Naive B cell (primary cell): ENCODE data around the gene SCG2. TPM values are rescaled to one million over a fixed set of nuclear protein-coding genes. Genes with fewer than 3 reads are reported as not detected.

Experiments used
- ATAC-seq, 2 donors: fragments of 150-1000 bp; cut with Tn5 transposase; 2 replicates each; pipeline ENCODE4 v1.10.0; 2021; ENCODE audit warnings: low read depth in 2 of 2, mild to moderate bottlenecking in 2 of 2, moderate library complexity in 2 of 2
- DNase-seq: peaks from one replicate; pipeline ENCODE4 v3.0.0; 2022
- H3K27ac Mint-ChIP-seq, 6 donors: one replicate each; pipeline ENCODE4 v1.8.0; 2020 to 2022; ENCODE audit warnings: mild to moderate bottlenecking in 6 of 6, mixed read lengths in 6 of 6, moderate library complexity in 5 of 6, inconsistent platforms in 2 of 6
- H3K27me3 Mint-ChIP-seq, 3 donors: one replicate each; pipeline ENCODE4 v1.8.0; 2021 to 2022; ENCODE audit warnings: mixed read lengths in 3 of 3, mild to moderate bottlenecking in 1 of 3
- H3K36me3 Mint-ChIP-seq, 2 donors: one replicate each; pipeline ENCODE4 v1.8.0; 2020 to 2022; ENCODE audit warnings: mixed read lengths in 2 of 2, inconsistent platforms in 1 of 2, mild to moderate bottlenecking in 1 of 2
- H3K4me1 Mint-ChIP-seq, 3 donors: one replicate each; pipeline ENCODE4 v1.8.0; 2020 to 2022; ENCODE audit warnings: mixed read lengths in 3 of 3, inconsistent platforms in 1 of 3, mild to moderate bottlenecking in 1 of 3, moderate library complexity in 1 of 3
- H3K4me3 Mint-ChIP-seq, 8 donors: one replicate each; pipeline ENCODE4 v1.8.0; 2020 to 2022; ENCODE audit warnings: mild to moderate bottlenecking in 8 of 8, mixed read lengths in 8 of 8, moderate library complexity in 8 of 8, inconsistent platforms in 2 of 8
- H3K9me3 Mint-ChIP-seq, 7 donors: one replicate each; pipeline ENCODE4 v1.8.0; 2020 to 2022; ENCODE audit warnings: mixed read lengths in 7 of 7, mild to moderate bottlenecking in 5 of 7, inconsistent platforms in 2 of 7, moderate library complexity in 1 of 7
- polyA plus RNA-seq, 6 donors: library from polyadenylated mRNA; unstranded; fragments of 300-500 nt; fragmentation: Illumina TruSeq; gene quantifications; one replicate each; pipeline ENCODE4 v1.2.3, GENCODE V29; 2021; ENCODE audit warnings: low read depth in 6 of 6

The SCG2 gene, protein sequence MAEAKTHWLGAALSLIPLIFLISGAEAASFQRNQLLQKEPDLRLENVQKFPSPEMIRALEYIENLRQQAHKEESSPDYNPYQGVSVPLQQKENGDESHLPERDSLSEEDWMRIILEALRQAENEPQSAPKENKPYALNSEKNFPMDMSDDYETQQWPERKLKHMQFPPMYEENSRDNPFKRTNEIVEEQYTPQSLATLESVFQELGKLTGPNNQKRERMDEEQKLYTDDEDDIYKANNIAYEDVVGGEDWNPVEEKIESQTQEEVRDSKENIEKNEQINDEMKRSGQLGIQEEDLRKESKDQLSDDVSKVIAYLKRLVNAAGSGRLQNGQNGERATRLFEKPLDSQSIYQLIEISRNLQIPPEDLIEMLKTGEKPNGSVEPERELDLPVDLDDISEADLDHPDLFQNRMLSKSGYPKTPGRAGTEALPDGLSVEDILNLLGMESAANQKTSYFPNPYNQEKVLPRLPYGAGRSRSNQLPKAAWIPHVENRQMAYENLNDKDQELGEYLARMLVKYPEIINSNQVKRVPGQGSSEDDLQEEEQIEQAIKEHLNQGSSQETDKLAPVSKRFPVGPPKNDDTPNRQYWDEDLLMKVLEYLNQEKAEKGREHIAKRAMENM
- polyA plus RNA-seq, result under 1 TPM in 2 of 6 donors, not detected in 4; 0.39 to 0.89 TPM

DNA sequence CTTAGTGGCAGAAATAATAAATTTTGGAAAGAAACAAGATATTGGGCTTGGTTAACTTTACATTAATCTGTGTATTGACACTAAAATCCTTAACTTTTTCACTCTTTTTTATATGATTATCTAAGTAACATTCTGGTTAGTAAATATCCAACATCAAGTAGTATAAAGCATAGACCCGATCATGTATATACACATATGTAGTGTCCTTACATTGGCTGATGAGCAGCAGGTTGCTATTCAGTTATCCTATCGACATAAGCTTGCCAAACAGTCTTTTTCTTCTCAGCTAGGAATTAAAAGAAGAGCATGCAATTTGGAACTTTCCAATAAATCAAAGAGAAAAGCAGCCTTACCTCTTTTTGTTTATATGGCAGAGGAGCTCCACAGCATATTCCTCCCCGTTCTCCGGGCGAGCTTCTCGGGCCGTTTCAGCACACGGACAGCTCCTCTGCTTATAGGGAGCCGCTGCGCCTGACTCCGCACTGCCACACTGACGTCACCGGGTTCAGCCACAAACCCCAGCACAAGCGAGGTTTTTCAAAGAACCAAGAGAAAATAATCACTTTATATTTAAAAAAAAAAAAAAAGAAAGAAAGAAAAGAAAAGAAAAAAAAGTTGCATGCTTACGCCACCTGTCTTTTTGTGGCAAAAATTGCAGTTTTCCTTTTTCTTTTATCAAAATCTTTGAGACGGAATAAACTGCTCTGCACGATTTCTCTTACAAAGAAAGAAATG, at the start of gene SCG2:
SCG2 (minus strand) TSS at position 430 of the 735 bp plus-strand sequence. CDS start 3,079 bp downstream, outside the sequence.
- DNase-seq (no peak), ATAC-seq (peak in 1 of 2 donors; percentile 28)
- peaks cover 0 to 5% (median 0%) of the 10 kb centered on the region in 7 donors for H3K9me3 Mint-ChIP-seq
- H3K4me1 Mint-ChIP-seq, result peaks cover 0 to 3% (median 0%) of the 10 kb centered on the region in 3 donors
- H3K4me3 Mint-ChIP-seq, result no peak within 1 kb of the TSS
- H3K36me3 Mint-ChIP-seq, result no peaks in the 10 kb centered on the region
- peak within 1 kb of the TSS in 1 of 6 donors; percentile 27 for H3K27ac Mint-ChIP-seq
- peaks cover 6 to 16% (median 8%) of the 10 kb centered on the region in 3 donors for H3K27me3 Mint-ChIP-seq

DNA sequence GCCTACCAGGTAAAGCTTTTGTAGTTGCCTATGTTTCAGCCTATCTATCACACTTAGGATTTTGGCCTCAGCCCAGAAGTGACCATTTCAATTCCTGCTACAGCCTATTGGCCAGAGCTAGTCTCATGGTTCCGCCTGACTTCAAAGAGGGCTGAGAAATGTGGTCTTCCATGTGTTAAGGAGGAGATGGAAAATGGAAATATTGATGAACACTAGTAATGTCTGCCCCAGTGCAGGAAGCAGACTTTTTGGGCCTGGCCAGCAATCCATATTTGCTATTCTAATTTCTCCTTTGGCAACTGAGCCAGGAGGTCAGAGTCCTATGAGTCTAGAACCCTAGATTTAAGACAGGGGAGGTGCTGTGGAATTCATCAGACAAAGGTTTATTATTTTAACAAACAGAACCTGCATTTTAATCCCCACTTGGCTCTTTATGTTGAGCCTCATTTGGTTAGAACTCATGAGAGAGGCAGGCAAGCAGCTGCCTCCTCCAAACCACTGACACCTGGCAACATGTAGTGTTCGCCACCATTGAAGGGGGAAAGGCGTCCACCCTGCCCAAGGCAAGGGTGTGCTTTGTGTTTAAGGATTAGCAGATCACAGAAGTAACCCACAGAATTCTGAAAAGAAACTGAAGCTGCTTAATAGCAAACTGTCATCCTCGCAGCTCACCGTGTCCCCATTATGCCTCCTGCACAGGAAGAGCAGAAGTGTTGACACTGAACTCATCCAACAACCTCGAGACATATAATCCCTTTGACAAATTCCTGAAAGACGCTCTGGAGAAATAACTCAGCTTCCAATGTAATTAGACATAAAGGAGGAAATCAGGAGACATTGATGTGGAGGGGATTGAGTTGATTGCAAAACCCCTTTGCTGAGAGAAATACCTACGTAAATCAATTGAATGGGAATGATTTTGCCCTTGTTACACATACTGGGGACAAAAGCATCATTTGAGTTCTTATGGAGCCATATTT, 47.7 kb upstream of the SCG2 start:
- Mint-ChIP-seq H3K9me3 (peaks cover 0 to 9% (median 3%) of the 10 kb centered on the region in 7 donors), H3K4me1 (no peaks in the 10 kb centered on the region), H3K27me3 (peaks cover 5 to 25% (median 9%) of the 10 kb centered on the region in 3 donors), H3K27ac (no peak overlapping the region), H3K4me3 (no peak overlapping the region), H3K36me3 (no peaks in the 10 kb centered on the region)
- no peak for ATAC-seq
- DNase-seq, result no peak

DNA sequence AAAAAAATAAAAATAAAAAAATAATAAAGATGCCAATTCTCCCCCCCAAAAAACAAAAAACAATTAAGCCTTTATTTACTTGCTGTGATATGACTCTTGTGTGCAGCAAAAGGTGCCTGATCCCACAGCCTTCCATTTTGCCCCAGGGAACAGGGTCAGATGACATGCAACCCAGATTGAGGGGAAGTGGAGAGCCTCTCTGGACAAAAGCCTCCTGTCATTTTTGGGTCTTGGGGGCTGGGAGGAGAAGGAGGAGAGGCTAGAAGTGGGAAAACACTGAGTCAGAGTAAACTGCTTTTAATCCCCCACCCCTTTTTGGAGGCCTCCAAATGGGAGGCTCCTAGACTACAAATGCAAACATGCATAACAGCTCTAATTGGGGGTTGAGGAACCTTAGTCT, 46.6 kb upstream of the SCG2 start:
- Mint-ChIP-seq H3K4me1 (no peaks in the 10 kb centered on the region), H3K9me3 (peaks cover 0 to 9% (median 3%) of the 10 kb centered on the region in 7 donors), H3K27me3 (peaks cover 0 to 22% (median 9%) of the 10 kb centered on the region in 3 donors), H3K4me3 (no peak overlapping the region), H3K27ac (no peak overlapping the region), H3K36me3 (no peaks in the 10 kb centered on the region)
- ATAC-seq (no peak), DNase-seq (no peak)

- DNase-seq (no peak), ATAC-seq (no peak)
- H3K27ac Mint-ChIP-seq, result peak overlapping the region in 1 of 6 donors; percentile 44
- H3K9me3 Mint-ChIP-seq, result peaks cover 0 to 6% (median 1%) of the 10 kb centered on the region in 7 donors
- peaks cover 0 to 17% (median 11%) of the 10 kb centered on the region in 3 donors for H3K27me3 Mint-ChIP-seq
- no peaks in the 10 kb centered on the region for H3K4me1 Mint-ChIP-seq
- H3K4me3 Mint-ChIP-seq, result peak overlapping the region in 1 of 8 donors; percentile 74
- H3K36me3 Mint-ChIP-seq, result no peaks in the 10 kb centered on the region
These were observed 45.2 kb upstream of the SCG2 start for GRCh38 chr2:223647258-223647952.

DNA sequence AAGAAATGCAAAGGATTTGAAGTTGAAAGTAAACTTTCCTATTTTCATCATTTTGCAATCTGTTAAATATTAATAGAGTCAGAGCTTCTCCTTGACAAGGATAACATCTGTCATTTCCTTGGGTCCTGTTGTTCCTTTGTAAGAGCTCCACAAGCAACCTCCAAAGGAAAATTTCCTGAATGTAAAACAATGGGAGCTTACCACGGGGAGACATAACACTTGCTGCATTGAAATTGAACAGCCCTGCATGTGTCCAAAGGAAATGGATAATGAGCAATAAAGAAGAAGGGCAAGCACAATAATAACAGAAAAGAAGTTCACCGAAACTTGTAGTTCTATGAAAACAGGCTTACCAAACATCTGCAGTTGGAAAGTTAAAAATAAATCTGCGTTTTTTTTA, 42.0 kb upstream of the SCG2 start:
- Mint-ChIP-seq H3K9me3 (peaks cover 0 to 6% (median 1%) of the 10 kb centered on the region in 7 donors), H3K36me3 (no peaks in the 10 kb centered on the region), H3K27ac (no peak overlapping the region), H3K4me3 (no peak overlapping the region), H3K4me1 (no peaks in the 10 kb centered on the region), H3K27me3 (peaks cover 0 to 17% (median 12%) of the 10 kb centered on the region in 3 donors)
- no peak for DNase-seq
- no peak for ATAC-seq

DNA sequence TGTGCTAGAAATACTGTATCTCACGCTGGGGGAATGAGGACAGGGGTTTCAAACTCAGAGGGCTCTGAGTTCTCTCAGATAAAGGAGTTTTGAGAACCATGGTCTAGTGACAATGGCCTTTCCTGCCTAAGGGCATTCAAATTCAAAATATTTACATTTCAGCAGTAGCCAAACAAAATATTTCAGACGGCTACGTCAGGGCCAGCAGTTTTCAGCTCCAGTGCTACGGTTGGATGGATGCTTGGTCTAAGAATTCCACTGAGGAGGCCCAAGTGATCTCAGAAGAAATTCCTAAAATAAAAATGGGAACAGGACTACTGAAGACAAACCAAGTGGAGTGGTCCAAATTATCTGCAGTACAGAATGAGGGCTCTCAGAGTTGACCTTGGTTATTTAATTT, 41.1 kb upstream of the SCG2 start:
- no peak for ATAC-seq

DNA sequence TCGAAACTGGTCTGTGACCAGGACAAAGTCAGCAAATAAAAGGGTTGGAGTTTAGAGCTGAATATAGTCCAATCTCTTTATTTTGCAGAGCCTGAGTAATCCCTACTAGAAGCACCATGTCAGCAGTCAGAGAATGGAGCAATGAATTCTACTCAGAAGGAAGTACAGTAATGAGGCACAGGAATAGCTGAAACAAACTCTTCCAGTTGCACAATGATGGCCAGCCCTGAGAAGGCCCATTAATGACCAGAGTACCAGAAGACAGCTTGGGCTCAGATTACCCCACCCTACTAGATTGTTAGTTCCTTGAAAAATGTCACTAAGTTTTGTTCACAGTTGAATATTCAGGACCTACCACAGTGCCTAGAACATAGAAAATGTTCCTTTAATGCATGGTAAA, 40.3 kb upstream of the SCG2 start:
- ATAC-seq (no peak), DNase-seq (no peak)
- Mint-ChIP-seq H3K27me3 (peaks cover 0 to 12% (median 12%) of the 10 kb centered on the region in 3 donors), H3K36me3 (no peaks in the 10 kb centered on the region), H3K4me3 (no peak overlapping the region), H3K27ac (no peak overlapping the region), H3K9me3 (peaks cover 0 to 14% (median 2%) of the 10 kb centered on the region in 7 donors), H3K4me1 (no peaks in the 10 kb centered on the region)

More for the DNA sequence above, 41.1 kb upstream of the SCG2 start:
- H3K4me3 Mint-ChIP-seq, result no peak overlapping the region
- no peak for DNase-seq
- H3K4me1 Mint-ChIP-seq, result no peaks in the 10 kb centered on the region
- peaks cover 0 to 17% (median 12%) of the 10 kb centered on the region in 3 donors for H3K27me3 Mint-ChIP-seq
- no peaks in the 10 kb centered on the region for H3K36me3 Mint-ChIP-seq
- H3K9me3 Mint-ChIP-seq, result peaks cover 0 to 14% (median 2%) of the 10 kb centered on the region in 7 donors
- no peak overlapping the region for H3K27ac Mint-ChIP-seq

DNA sequence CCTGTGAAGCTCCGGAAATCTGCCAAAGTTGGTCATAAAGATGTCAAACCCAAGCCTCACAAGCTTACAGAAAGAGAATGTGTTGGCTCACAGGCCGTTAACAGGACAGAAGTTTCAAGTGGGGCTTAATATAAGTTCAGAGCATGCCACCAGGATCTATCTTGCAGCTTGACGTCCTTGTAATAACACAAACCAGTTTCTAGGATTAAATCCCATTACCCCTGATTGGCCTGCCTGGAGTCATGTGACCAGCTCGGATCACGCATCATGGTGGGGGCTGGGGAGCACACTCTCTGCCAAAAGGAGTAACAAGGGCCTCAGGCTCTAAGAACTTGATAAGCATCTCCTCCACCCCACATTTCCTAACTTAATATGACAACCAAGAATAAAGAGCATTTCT, 38.9 kb upstream of the SCG2 start:
- no peak for DNase-seq
- no peaks in the 10 kb centered on the region for H3K4me1 Mint-ChIP-seq
- H3K27me3 Mint-ChIP-seq, result peaks cover 0 to 8% (median 3%) of the 10 kb centered on the region in 3 donors
- ATAC-seq, result no peak
- no peaks in the 10 kb centered on the region for H3K36me3 Mint-ChIP-seq
- peaks cover 0 to 14% (median 2%) of the 10 kb centered on the region in 7 donors for H3K9me3 Mint-ChIP-seq
- H3K4me3 Mint-ChIP-seq, result no peak overlapping the region
- H3K27ac Mint-ChIP-seq, result no peak overlapping the region

- Mint-ChIP-seq H3K27me3 (peaks cover under 1 to 6% (median 3%) of the 10 kb centered on the region in 3 donors), H3K36me3 (no peaks in the 10 kb centered on the region)
- no peak for ATAC-seq
These were observed 32.9 kb upstream of the SCG2 start for GRCh38 chr2:223635080-223635479.

GRCh38 chr2:223634238-223634637, 32.1 kb upstream of the SCG2 start:
- Mint-ChIP-seq H3K27me3 (peaks cover 5 to 8% (median 6%) of the 10 kb centered on the region in 3 donors), H3K4me1 (no peaks in the 10 kb centered on the region)
- no peak for ATAC-seq

More at GRCh38 chr2:223635080-223635479, 32.9 kb upstream of the SCG2 start:
- H3K4me1 Mint-ChIP-seq, result no peaks in the 10 kb centered on the region
- H3K27ac Mint-ChIP-seq, result no peak overlapping the region
- no peak for DNase-seq
- no peak overlapping the region for H3K4me3 Mint-ChIP-seq
- peaks cover 0 to 20% (median 2%) of the 10 kb centered on the region in 7 donors for H3K9me3 Mint-ChIP-seq

DNA sequence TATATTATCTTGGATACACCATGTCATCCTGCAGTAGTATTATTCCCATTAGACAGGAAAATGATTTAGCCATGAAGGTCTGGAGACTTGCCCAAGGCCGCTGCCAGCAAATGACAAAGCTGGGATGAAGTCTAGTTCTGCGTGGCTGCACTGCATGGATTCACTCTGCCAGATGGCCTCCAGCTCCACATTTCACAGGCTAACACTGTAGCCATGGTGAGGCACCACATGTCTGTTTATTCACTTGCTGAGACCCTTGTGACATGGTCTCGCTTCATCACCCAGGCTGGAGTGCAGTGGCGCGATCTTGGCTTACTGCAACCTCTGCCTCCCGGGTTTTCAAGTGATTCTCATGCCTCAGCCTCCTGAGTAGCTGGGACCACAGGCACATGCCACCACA, 31.5 kb upstream of the SCG2 start:
- H3K4me3 Mint-ChIP-seq, result no peak overlapping the region
- ATAC-seq (no peak), DNase-seq (no peak)
- H3K4me1 Mint-ChIP-seq, result no peaks in the 10 kb centered on the region
- no peaks in the 10 kb centered on the region for H3K36me3 Mint-ChIP-seq
- H3K27me3 Mint-ChIP-seq, result peaks cover 6 to 9% (median 9%) of the 10 kb centered on the region in 3 donors
- no peak overlapping the region for H3K27ac Mint-ChIP-seq
- H3K9me3 Mint-ChIP-seq, result peaks cover 0 to 13% (median 2%) of the 10 kb centered on the region in 7 donors

More at GRCh38 chr2:223634238-223634637, 32.1 kb upstream of the SCG2 start:
- Mint-ChIP-seq H3K4me3 (no peak overlapping the region), H3K36me3 (no peaks in the 10 kb centered on the region), H3K27ac (no peak overlapping the region), H3K9me3 (peaks cover 0 to 17% (median 2%) of the 10 kb centered on the region in 7 donors)
- no peak for DNase-seq

- Mint-ChIP-seq H3K36me3 (no peaks in the 10 kb centered on the region), H3K27ac (no peak overlapping the region), H3K4me3 (no peak overlapping the region), H3K9me3 (peaks cover 0 to 9% (median 0%) of the 10 kb centered on the region in 7 donors), H3K27me3 (peaks cover 6 to 12% (median 9%) of the 10 kb centered on the region in 3 donors), H3K4me1 (no peaks in the 10 kb centered on the region)
- ATAC-seq, result no peak
- DNase-seq, result no peak
These were observed 30.7 kb upstream of the SCG2 start for GRCh38 chr2:223632826-223633225.
